ENCODE measurements around the gene TMEM40. TPM values are rescaled to one million over a fixed set of nuclear protein-coding genes. Genes with fewer than 3 reads are reported as not detected.
"Not testable (repeated sequence)": the region's sequence is repeated elsewhere in the genome, so short reads cannot be mapped to it uniquely, and the experiment has no call there.

The TMEM40 gene
- total and polyA plus RNA-seq, 2 of the 13 experiments (the other 11 are each of a cell fraction or from before 2014, with no cell fraction given) = 0.16 TPM; not detected in 1

DNA sequence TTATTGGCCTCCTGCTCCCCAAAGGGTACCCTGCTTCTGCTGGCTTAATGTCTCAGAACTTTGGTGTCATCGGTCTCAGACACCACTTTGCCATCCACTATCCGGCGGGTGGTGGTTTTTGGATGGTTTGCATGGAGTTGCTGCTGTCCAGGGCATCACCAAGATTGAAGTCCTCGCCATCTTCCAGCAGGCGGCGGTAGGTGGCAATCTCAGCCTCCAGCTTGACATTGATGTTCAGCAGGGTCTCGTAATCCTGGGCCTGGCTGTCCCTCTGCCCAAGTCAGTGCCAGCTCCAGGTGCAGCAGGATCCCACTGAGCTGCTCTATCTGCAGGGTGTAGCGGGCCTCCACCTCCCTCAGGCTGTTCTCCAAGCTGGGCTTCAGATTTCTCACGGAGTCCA is 28.3 kb upstream of the TMEM40 start:
- POLR2A ChIA-PET; H2AFZ ChIP-seq (ENCODE audit: low read length); H3K9ac ChIP-seq (ENCODE audit: insufficient read depth, low read depth, low read length); BruUV-seq (replicated peaks); in situ Hi-C loops (cut with HindIII; ENCODE audit: extremely low pct_ligation_motif_present, low pct_unique_long_range_greater_than_20kb); H3K27me3 ChIP-seq (ENCODE audit: control insufficient read depth in 1 of 2, insufficient read depth in 2 of 2, low read length in 2 of 2); FAIRE-seq; H3K9me3 ChIP-seq (ENCODE audit: low read length); H3K4me3 ChIP-seq (replicated peaks in 1 of 3; ENCODE audit: insufficient read depth in 1 of 3, low read depth in 2 of 3, low read length in 3 of 3); H3K4me2 ChIP-seq (ENCODE audit: low read depth, low read length); H4K20me1 ChIP-seq (ENCODE audit: insufficient read depth, low read length); H3K4me1 ChIP-seq (ENCODE audit: insufficient read depth, low read length); H3K79me2 ChIP-seq (ENCODE audit: insufficient read depth, low read length); H3K36me3 ChIP-seq (replicated peaks in 1 of 2; ENCODE audit: control insufficient read depth in 1 of 2, insufficient read depth in 2 of 2, low read length in 2 of 2); intact Hi-C loops (cut with micrococcal nuclease; ENCODE audit: unreplicated experiment); H3K27ac ChIP-seq (ENCODE audit: extremely low read length, insufficient read depth, low read length): not testable (repeated sequence)
- TF ChIP-seq SMC3 (IDR thresholded peaks at IDR 0.05; ENCODE audit: low read length) (peak; percentile 18; the same call in 1 of the 2 replicates), STAG1 (CRISPR knock-in tag; IDR thresholded peaks at IDR 0.05) (peak; percentile 31)
- TF ChIP-seq, protein P1, sequence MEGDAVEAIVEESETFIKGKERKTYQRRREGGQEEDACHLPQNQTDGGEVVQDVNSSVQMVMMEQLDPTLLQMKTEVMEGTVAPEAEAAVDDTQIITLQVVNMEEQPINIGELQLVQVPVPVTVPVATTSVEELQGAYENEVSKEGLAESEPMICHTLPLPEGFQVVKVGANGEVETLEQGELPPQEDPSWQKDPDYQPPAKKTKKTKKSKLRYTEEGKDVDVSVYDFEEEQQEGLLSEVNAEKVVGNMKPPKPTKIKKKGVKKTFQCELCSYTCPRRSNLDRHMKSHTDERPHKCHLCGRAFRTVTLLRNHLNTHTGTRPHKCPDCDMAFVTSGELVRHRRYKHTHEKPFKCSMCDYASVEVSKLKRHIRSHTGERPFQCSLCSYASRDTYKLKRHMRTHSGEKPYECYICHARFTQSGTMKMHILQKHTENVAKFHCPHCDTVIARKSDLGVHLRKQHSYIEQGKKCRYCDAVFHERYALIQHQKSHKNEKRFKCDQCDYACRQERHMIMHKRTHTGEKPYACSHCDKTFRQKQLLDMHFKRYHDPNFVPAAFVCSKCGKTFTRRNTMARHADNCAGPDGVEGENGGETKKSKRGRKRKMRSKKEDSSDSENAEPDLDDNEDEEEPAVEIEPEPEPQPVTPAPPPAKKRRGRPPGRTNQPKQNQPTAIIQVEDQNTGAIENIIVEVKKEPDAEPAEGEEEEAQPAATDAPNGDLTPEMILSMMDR (CRISPR knock-in tag; IDR thresholded peaks at IDR 0.05) = peak; percentile 64
- CTCF ChIA-PET (ENCODE audit: low intra/inter-chr PET ratio, low total read pairs) = interaction anchor here (1.3 kb wide), 1 partner anchor 105 kb away, joined by 4 read pairs; no protein-coding TSS in a partner anchor
- DNase-seq (ENCODE audit: low spot score) (peak; percentile 19), ATAC-seq (peak; percentile 54; the same call in 2 of the 3 replicates)
- WGBS (ENCODE audit: low lambda C conversion rate) = 2% methylated on average over 6 of the region's 9 CpGs

DNA sequence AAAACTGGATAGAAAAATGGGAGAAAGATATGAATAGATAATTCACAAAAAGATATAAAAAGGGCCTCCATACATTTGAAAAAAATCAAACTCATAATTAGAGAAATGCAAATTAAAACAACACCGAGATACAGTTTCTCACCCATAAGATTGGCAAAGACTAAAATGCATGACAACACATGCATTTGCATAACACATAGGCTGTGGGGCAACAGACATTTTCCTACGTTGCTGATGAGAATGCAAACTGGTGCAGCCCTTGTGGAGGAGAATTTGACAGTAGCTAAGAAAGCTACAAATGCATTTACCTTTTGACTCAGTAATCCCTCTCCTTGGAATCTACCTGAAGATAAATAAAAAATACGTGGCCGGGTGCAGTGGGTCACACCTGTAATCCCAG is 26.0 kb upstream of the TMEM40 start:
- Histone ChIP-seq H3K4me2 (ENCODE audit: low read depth, low read length) (no peak overlapping the region), H3K36me3 (replicated peaks in 1 of 2; ENCODE audit: control insufficient read depth in 1 of 2, insufficient read depth in 2 of 2, low read length in 2 of 2) (no peaks in the 10 kb centered on the region), H3K27me3 (ENCODE audit: control insufficient read depth in 1 of 2, insufficient read depth in 2 of 2, low read length in 2 of 2) (peaks cover 0 to 3% of the 10 kb centered on the region in 2 experiments; a peak in 2 of 5 replicates), H3K9ac (ENCODE audit: insufficient read depth, low read depth, low read length) (no peak overlapping the region), H2AFZ (ENCODE audit: low read length) (no peak overlapping the region), H3K4me3 (replicated peaks in 1 of 3; ENCODE audit: insufficient read depth in 1 of 3, low read depth in 2 of 3, low read length in 3 of 3) (no peak overlapping the region), H3K9me3 (ENCODE audit: low read length) (no peaks in the 10 kb centered on the region), H4K20me1 (ENCODE audit: insufficient read depth, low read length) (no peaks in the 10 kb centered on the region), H3K4me1 (ENCODE audit: insufficient read depth, low read length) (no peaks in the 10 kb centered on the region), H3K79me2 (ENCODE audit: insufficient read depth, low read length) (no peaks in the 10 kb centered on the region), H3K27ac (ENCODE audit: extremely low read length, insufficient read depth, low read length) (no peak overlapping the region)
- ATAC-seq (no peak), DNase-seq (ENCODE audit: low spot score) (no peak), FAIRE-seq (no peak)
- BruUV-seq (replicated peaks) = no TSS peak
- ChIA-PET CTCF (ENCODE audit: low intra/inter-chr PET ratio, low total read pairs) (no interaction called here), POLR2A (no interaction called here)
- 23% methylated on average over 4 of the region's 4 CpGs for WGBS (ENCODE audit: low lambda C conversion rate)
- intact Hi-C loops (cut with micrococcal nuclease; ENCODE audit: unreplicated experiment) = no loop called here
- in situ Hi-C loops (cut with HindIII; ENCODE audit: extremely low pct_ligation_motif_present, low pct_unique_long_range_greater_than_20kb) = no loop called here
- no peak for TF ChIP-seq MEIS2 (CRISPR knock-in tag; IDR thresholded peaks at IDR 0.05)
- TF ChIP-seq, protein P2, sequence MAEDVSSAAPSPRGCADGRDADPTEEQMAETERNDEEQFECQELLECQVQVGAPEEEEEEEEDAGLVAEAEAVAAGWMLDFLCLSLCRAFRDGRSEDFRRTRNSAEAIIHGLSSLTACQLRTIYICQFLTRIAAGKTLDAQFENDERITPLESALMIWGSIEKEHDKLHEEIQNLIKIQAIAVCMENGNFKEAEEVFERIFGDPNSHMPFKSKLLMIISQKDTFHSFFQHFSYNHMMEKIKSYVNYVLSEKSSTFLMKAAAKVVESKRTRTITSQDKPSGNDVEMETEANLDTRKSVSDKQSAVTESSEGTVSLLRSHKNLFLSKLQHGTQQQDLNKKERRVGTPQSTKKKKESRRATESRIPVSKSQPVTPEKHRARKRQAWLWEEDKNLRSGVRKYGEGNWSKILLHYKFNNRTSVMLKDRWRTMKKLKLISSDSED (CRISPR knock-in tag; IDR thresholded peaks at IDR 0.05) = no peak
- TF ChIP-seq PCBP1 (IDR thresholded peaks at IDR 0.05; ENCODE audit: borderline replicate concordance, low read depth, low read length) = no peak
- no peak for TF ChIP-seq TRIM24 (CRISPR knock-in tag; IDR thresholded peaks at IDR 0.05)
- TF ChIP-seq ZNF552 (CRISPR knock-in tag; IDR thresholded peaks at IDR 0.05; ENCODE audit: borderline replicate concordance) = no peak
- TF ChIP-seq, protein P3, sequence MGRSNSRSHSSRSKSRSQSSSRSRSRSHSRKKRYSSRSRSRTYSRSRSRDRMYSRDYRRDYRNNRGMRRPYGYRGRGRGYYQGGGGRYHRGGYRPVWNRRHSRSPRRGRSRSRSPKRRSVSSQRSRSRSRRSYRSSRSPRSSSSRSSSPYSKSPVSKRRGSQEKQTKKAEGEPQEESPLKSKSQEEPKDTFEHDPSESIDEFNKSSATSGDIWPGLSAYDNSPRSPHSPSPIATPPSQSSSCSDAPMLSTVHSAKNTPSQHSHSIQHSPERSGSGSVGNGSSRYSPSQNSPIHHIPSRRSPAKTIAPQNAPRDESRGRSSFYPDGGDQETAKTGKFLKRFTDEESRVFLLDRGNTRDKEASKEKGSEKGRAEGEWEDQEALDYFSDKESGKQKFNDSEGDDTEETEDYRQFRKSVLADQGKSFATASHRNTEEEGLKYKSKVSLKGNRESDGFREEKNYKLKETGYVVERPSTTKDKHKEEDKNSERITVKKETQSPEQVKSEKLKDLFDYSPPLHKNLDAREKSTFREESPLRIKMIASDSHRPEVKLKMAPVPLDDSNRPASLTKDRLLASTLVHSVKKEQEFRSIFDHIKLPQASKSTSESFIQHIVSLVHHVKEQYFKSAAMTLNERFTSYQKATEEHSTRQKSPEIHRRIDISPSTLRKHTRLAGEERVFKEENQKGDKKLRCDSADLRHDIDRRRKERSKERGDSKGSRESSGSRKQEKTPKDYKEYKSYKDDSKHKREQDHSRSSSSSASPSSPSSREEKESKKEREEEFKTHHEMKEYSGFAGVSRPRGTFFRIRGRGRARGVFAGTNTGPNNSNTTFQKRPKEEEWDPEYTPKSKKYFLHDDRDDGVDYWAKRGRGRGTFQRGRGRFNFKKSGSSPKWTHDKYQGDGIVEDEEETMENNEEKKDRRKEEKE (IDR thresholded peaks at IDR 0.05) = no peak
- no peak for TF ChIP-seq HHEX (CRISPR knock-in tag; IDR thresholded peaks at IDR 0.05)
- TF ChIP-seq EEA1 (CRISPR knock-in tag; IDR thresholded peaks at IDR 0.05; ENCODE audit: borderline replicate concordance) = no peak
- no peak for TF ChIP-seq ZMYM2 (CRISPR knock-in tag; IDR thresholded peaks at IDR 0.05)
